Motor neuron (in vitro differentiated cells): ENCODE measurements around the gene PTPRJ. TPM values are rescaled to one million over a fixed set of nuclear protein-coding genes. Genes with fewer than 3 reads are reported as not detected.
A peak's percentile ranks its signal among the peaks of the same experiment; 100 is the strongest.

Experiments used
- ATAC-seq, 8 experiments: fragments of 200-7000 bp; cut with Tn5 transposase; replicated peaks in 6 of 8; 2 replicates each; pipeline ENCODE4 v1.8.0; 2021; ENCODE audit warnings: mild to moderate bottlenecking in 8 of 8, moderate library complexity in 8 of 8
- H3K27ac ChIP-seq, 2 donors: fragments of 250-450 bp; sonication (Bioruptor Pico); 2 replicates each; pipeline ENCODE4 v1.9.0; 2021; ENCODE audit warnings: antibody characterized with exemption in 2 of 2, mild to moderate bottlenecking in 2 of 2, moderate library complexity in 1 of 2
- H3K4me1 ChIP-seq, 2 donors: fragments of 250-450 bp; sonication (Bioruptor Pico); replicated peaks in 1 of 2; 2 replicates each; pipeline ENCODE4 v1.6.1; 2021; ENCODE audit warnings: antibody characterized with exemption in 2 of 2, mild to moderate bottlenecking in 2 of 2, moderate library complexity in 1 of 2
- H3K4me3 ChIP-seq, 5 donors: fragments of 250-450 bp; sonication (Bioruptor Pico); 2 replicates each; pipeline ENCODE4 v1.9.0; 2021; ENCODE audit warnings: antibody characterized with exemption in 5 of 5, mild to moderate bottlenecking in 5 of 5, moderate library complexity in 4 of 5
- WGBS, 10 experiments: fragments of 450-650 bp; shearing (Covaris generic); methylation state at CpG; one replicate each; pipeline ENCODE4 v1.0.0; 2022; 5-methylcytosine and 5-hydroxymethylcytosine counted together
- in situ Hi-C, 9 experiments: fragments of 400-800 bp; cut with MboI; loops; one replicate each; pipeline ENCODE4 v1.15.0; 2021; ENCODE audit warnings: low sequenced_read_pairs in 9 of 9, low pct_unique_long_range_greater_than_20kb in 2 of 9; ENCODE audit not compliant: unreplicated experiment in 9 of 9
- total RNA-seq, 8 experiments: library from RNA; unstranded; fragments of 300-600 nt; gene quantifications; 2 replicates each; pipeline versions ENCODE4 v1.2.3 to v1.2.4, GENCODE V29; 2022

Gene PTPRJ
- total RNA-seq, 8 experiments from 2014 or later, result 4.6 to 12.5 (median 7.8) TPM

- 67 to 95% (median 90%) methylated on average over 2 to 17 of the region's 20 CpGs; no CpG with 5 or more reads in 1 of the 10 experiments for WGBS, 10 experiments
- Histone ChIP-seq H3K4me3 (no peak overlapping the region), H3K4me1 (no peaks in the 10 kb centered on the region), H3K27ac (no peak overlapping the region)
- ATAC-seq, result no peak
- in situ Hi-C loops, result no loop called here
Observed at GRCh38 chr11:48056325-48057183, 76.2 kb downstream of the PTPRJ start.

- 90 to 100% (median 100%) methylated on average over 1 to 2 of the region's 2 CpGs; no CpG with 5 or more reads in 6 of the 10 experiments for WGBS, 10 experiments
- Histone ChIP-seq H3K4me1 (no peaks in the 10 kb centered on the region), H3K4me3 (no peak overlapping the region), H3K27ac (no peak overlapping the region)
- ATAC-seq, result no peak
- in situ Hi-C loops, result no loop called here
Observed at GRCh38 chr11:48058064-48058463, 77.7 kb downstream of the PTPRJ start.

DNA sequence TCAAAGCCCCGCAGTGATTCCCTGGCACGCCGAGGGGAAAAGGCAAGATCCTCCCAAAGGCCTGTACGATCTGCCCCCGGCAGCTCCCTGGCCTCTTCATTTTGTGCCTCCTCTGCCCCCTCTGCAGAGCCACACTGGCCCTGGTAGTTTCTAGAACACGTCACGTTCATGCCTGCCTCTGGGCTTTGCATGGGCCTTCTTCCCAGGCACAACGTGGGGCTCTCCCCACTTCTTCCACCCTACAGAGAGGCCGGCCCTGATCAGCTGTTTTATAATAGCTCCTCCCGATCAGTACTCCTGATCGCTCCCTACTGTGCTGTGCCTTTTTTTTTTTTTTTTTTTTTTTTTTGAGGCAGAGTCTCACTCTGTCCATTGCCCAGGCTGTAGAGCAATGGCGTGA, 78.4 kb downstream of the PTPRJ start:
- Histone ChIP-seq H3K27ac (no peak overlapping the region), H3K4me3 (no peak overlapping the region), H3K4me1 (no peaks in the 10 kb centered on the region)
- in situ Hi-C loops, result no loop called here
- ATAC-seq, result peak in 2 of 8 experiments; percentile 16 to 75
- WGBS, 10 experiments, result 65 to 100% (median 80%) methylated on average over 1 to 7 of the region's 12 CpGs; no CpG with 5 or more reads in 3 of the 10 experiments

GRCh38 chr11:48062649-48063048, 82.3 kb downstream of the PTPRJ start:
- H3K4me1 ChIP-seq, result no peaks in the 10 kb centered on the region
- no peak overlapping the region for H3K4me3 ChIP-seq
- in situ Hi-C loops, result no loop called here
- H3K27ac ChIP-seq, result no peak overlapping the region
- 80 to 100% (median 98%) methylated on average over 1 to 3 of the region's 3 CpGs; no CpG with 5 or more reads in 4 of the 10 experiments for WGBS, 10 experiments
- no peak for ATAC-seq

GRCh38 chr11:48063424-48063978, 83.1 kb downstream of the PTPRJ start:
- no peak overlapping the region for H3K27ac ChIP-seq
- H3K4me3 ChIP-seq, result no peak overlapping the region
- in situ Hi-C loops, result no loop called here
- WGBS, 10 experiments, result 15 to 100% (median 42%) methylated on average over 1 to 2 of the region's 2 CpGs; no CpG with 5 or more reads in 5 of the 10 experiments
- ATAC-seq, result peak in 3 of 8 experiments; percentile 59 to 65 (median 65)
- H3K4me1 ChIP-seq, result no peaks in the 10 kb centered on the region

DNA sequence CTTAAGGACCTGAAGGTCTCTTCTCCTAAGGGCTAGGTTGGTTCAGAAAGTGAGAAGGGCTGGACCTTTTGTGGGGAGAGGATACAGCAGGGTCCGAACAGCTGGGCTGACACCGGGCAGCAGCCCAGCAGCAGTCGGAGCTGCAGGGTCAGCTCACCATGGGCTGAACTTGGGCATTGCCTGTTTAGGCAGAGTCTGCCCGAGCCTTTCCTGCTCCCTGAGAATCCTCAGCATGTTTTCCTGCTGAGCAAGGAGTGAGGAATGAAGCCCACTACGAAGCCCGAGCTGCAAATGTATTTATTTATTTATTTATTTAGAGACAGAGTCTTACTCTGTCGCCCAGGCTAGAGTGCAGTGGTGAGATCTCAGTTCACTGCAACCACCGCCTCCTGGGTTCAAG, 83.9 kb downstream of the PTPRJ start:
- in situ Hi-C loops, result no loop called here
- H3K4me1 ChIP-seq, result no peaks in the 10 kb centered on the region
- 22 to 100% (median 70%) methylated on average over 1 to 5 of the region's 8 CpGs; no CpG with 5 or more reads in 2 of the 10 experiments for WGBS, 10 experiments
- H3K27ac ChIP-seq, result no peak overlapping the region
- no peak overlapping the region for H3K4me3 ChIP-seq
- ATAC-seq, result no peak

DNA sequence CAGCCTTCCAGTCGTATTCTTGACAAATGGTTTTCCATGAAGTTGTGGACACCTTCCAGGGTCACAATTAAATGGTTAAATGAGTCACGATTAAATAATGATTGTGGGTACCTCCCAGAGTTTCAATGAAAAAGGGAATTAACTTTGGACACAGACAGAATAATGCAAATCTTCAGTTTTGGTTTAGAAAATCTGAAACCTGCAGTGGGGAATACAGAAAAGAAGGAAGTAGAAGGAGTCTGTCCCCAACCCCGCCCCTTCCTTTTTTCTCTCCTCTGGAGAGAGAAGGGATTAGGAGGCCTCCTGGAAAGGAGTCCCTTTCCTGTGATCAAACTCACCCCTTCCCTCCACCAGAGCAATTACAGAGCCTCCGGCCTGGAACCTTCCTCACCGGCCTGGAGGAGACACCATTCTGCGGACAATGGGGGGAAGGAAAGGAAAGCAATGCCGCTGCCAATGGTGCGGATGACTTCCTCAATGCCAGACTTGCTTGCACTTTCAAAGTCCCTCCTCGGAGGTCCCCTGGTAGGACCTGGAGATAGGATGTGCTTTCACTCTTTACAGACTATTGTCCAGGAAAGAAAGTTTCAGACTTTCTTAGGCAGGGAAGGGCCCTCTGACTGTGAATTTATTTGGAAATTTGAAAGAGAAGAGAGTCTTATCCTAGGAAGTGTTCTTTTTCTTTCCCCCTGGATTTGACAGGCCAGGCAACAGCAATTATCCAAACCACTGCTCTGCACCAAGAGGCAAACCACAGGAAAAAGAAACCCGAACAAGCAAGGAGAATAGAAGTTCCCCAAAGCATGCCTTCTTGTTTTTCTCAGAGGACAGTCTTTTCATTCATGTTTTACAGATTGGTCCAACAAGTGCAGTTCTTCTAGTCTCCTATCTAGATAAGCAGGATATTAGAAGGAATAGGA, 86.8 kb downstream of the PTPRJ start:
- Histone ChIP-seq H3K4me1 (no peaks in the 10 kb centered on the region), H3K4me3 (no peak overlapping the region), H3K27ac (no peak overlapping the region)
- in situ Hi-C loops, result no loop called here
- peak in 1 of 8 experiments; percentile 12 for ATAC-seq
- 30 to 100% (median 75%) methylated on average over 1 to 7 of the region's 10 CpGs for WGBS, 10 experiments

DNA sequence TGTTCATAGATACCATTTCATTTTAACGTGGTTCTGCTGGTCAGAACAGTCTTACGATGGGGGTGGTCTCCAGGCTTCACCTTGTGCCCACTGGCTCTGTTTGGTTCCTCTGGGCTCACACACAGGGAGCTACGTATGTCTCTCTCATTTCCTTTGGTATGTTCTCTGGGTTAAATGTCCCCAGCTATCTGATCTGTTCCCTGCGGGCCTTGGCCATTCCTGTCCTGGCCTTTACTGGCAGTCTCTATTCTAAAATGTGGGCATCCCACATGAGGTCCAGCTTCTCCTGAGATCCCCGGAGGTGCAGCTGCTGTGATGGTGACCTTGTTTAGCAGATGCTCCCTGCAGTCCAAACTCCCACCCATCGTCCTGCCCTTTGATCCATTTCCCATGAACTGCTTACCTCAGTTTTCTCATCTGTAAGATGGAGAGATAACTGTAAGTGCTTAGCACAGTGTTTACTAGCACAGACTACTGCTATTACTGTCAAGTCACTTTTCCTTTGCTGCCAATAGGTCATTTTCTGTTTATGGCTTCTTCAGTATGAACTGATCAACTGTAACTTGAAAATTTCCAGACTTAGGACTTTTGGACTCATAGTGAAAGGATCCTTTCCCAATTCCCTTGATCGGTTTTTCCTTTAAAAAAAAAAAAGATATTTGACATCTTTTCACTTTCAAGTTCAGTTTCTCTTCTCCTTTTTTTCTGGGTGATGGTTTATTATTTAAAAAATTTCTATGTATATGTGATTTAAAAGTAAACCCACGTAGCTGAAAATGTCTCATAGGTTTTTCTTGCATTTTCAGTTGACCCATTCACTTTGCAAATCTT, 92.9 kb downstream of the PTPRJ start:
- ATAC-seq, result no peak
- in situ Hi-C loops, result no loop called here
- Histone ChIP-seq H3K4me3 (no peak overlapping the region), H3K27ac (no peak overlapping the region), H3K4me1 (peaks cover 0 to 4% of the 10 kb centered on the region in 2 donors)
- 41 to 100% (median 85%) methylated on average over 3 to 7 of the region's 8 CpGs for WGBS, 10 experiments

- 50 to 88% (median 74%) methylated on average over 1 to 3 of the region's 3 CpGs; no CpG with 5 or more reads in 1 of the 10 experiments for WGBS, 10 experiments
- Histone ChIP-seq H3K27ac (no peak overlapping the region), H3K4me3 (no peak overlapping the region), H3K4me1 (peaks cover 0 to 4% of the 10 kb centered on the region in 2 donors)
- ATAC-seq, result no peak
- in situ Hi-C loops, result no loop called here
Observed at GRCh38 chr11:48074425-48075181, 94.2 kb downstream of the PTPRJ start.

- Histone ChIP-seq H3K27ac (no peak overlapping the region), H3K4me1 (peaks cover 0 to 4% of the 10 kb centered on the region in 2 donors), H3K4me3 (no peak overlapping the region)
- in situ Hi-C loops, result no loop called here
- WGBS, 10 experiments, result 78 to 100% (median 97%) methylated on average over 1 to 5 of the region's 7 CpGs; no CpG with 5 or more reads in 3 of the 10 experiments
- ATAC-seq, result no peak
Observed at GRCh38 chr11:48075637-48076036, 95.3 kb downstream of the PTPRJ start.

GRCh38 chr11:48077251-48077650, 96.9 kb downstream of the PTPRJ start:
- Histone ChIP-seq H3K4me3 (no peak overlapping the region), H3K4me1 (peaks cover 0 to 4% of the 10 kb centered on the region in 2 donors), H3K27ac (no peak overlapping the region)
- in situ Hi-C loops, result no loop called here
- no peak for ATAC-seq
- 61 to 100% (median 93%) methylated on average over 1 to 6 of the region's 6 CpGs; no CpG with 5 or more reads in 1 of the 10 experiments for WGBS, 10 experiments
